PC-9 (cell line): Measurements from ENCODE around the gene SEMA7A. TPM values are rescaled to one million over a fixed set of nuclear protein-coding genes. Genes with fewer than 3 reads are reported as not detected.

ENCODE experiments used
- BruUV-seq: library from RNA; stranded (reverse); fragments of 400-500 nt; replicated peaks from 2 replicates; lab custom pipeline; 2021; lab: Mats Ljungman, UMichigan
- CTCF ChIA-PET: fragments of 300-600 bp; sonication (Branson Sonifier 250); formaldehyde crosslinking; loops from one replicate; lab custom pipeline; 2022; ENCODE audit warnings: antibody characterized with exemption; lab: Charles Lee
- POLR2A ChIA-PET: fragments of 300-600 bp; sonication (Branson Sonifier 250); formaldehyde crosslinking; loops from one replicate; lab custom pipeline; 2022; ENCODE audit warnings: antibody characterized with exemption; ENCODE audit not compliant: unreplicated experiment; lab: Charles Lee
- DNase-seq, 2 experiments: peaks; one replicate each; pipeline versions ENCODE4 v3.0.0 to v3.0.0-alpha.2; 2015 to 2022; ENCODE audit warnings: mixed read lengths in 1 of 2
- H2AFZ ChIP-seq: fragments of 200-600 bp; sonication (generic); 2 replicates; pipeline ENCODE4 v1.8.1; 2017; ENCODE audit warnings: antibody characterized with exemption
- H3F3A ChIP-seq: fragments of 200-600 bp; sonication (generic); 2 replicates; pipeline ENCODE4 v1.8.1; 2017; ENCODE audit warnings: antibody characterized with exemption, mild to moderate bottlenecking, low read depth; ENCODE audit not compliant: insufficient read depth
- H3K27ac ChIP-seq: fragments of 200-600 bp; sonication (generic); 2 replicates; pipeline ENCODE4 v1.6.1; 2016; ENCODE audit warnings: mixed run types
- H3K27me3 ChIP-seq: fragments of 200-600 bp; sonication (generic); 2 replicates; pipeline ENCODE4 v1.6.1; 2016; ENCODE audit warnings: low read depth, mixed run types; ENCODE audit not compliant: insufficient read depth
- H3K36me3 ChIP-seq: fragments of 200-600 bp; sonication (generic); 2 replicates; pipeline ENCODE4 v1.6.1; 2016; ENCODE audit warnings: low read depth, mixed run types
- H3K4me1 ChIP-seq: fragments of 200-600 bp; sonication (generic); replicated peaks from 2 replicates; pipeline ENCODE4 v1.6.1; 2016; ENCODE audit warnings: mixed run types; ENCODE audit not compliant: insufficient read depth
- H3K4me2 ChIP-seq: fragments of 200-600 bp; sonication (generic); 2 replicates; pipeline ENCODE4 v1.6.1; 2017; ENCODE audit warnings: mixed run types
- H3K4me3 ChIP-seq: fragments of 200-600 bp; sonication (generic); 2 replicates; pipeline ENCODE4 v1.6.1; 2016; ENCODE audit warnings: mixed run types
- H3K79me2 ChIP-seq: fragments of 200-600 bp; sonication (generic); 2 replicates; pipeline ENCODE4 v1.6.1; 2017; ENCODE audit warnings: low read depth, mixed run types
- H3K9me2 ChIP-seq: fragments of 200-600 bp; sonication (generic); 2 replicates; pipeline ENCODE4 v1.8.1; 2017; ENCODE audit warnings: mild to moderate bottlenecking; ENCODE audit not compliant: insufficient read depth
- H3K9me3 ChIP-seq: fragments of 200-600 bp; sonication (generic); 2 replicates; pipeline ENCODE4 v1.8.1; 2016; ENCODE audit warnings: low read depth; ENCODE audit not compliant: insufficient read depth
- H4K20me1 ChIP-seq: fragments of 200-600 bp; sonication (generic); 2 replicates; pipeline ENCODE4 v1.8.1; 2017; ENCODE audit not compliant: insufficient read depth
- EZH2 ChIP-seq: fragments of 200-600 bp; sonication (generic); IDR thresholded peaks from 2 replicates; pipeline ENCODE4 v1.8.0; 2017; ENCODE audit warnings: antibody characterized with exemption, low read depth
- intact Hi-C: fragments of 100-400 bp; cut with micrococcal nuclease; formaldehyde crosslinking; loops from one replicate; pipeline ENCODE4 v1.10.0; 2022; ENCODE audit not compliant: unreplicated experiment
- total RNA-seq: library from RNA; stranded (reverse); gene quantifications from 2 replicates; pipeline ENCODE4 v1.2.3, GENCODE V29; 2021
- TF ChIP-seq, protein P1 (sequence below): fragments of 200-600 bp; sonication (generic); conservative IDR thresholded peaks from 2 replicates; pipeline ENCODE4 v1.6.1; 2017; ENCODE audit warnings: mixed run types, antibody characterized with exemption, mild to moderate bottlenecking, moderate library complexity

Gene SEMA7A
- total RNA-seq, 1 experiment from 2014 or later = 8.3 TPM

DNA sequence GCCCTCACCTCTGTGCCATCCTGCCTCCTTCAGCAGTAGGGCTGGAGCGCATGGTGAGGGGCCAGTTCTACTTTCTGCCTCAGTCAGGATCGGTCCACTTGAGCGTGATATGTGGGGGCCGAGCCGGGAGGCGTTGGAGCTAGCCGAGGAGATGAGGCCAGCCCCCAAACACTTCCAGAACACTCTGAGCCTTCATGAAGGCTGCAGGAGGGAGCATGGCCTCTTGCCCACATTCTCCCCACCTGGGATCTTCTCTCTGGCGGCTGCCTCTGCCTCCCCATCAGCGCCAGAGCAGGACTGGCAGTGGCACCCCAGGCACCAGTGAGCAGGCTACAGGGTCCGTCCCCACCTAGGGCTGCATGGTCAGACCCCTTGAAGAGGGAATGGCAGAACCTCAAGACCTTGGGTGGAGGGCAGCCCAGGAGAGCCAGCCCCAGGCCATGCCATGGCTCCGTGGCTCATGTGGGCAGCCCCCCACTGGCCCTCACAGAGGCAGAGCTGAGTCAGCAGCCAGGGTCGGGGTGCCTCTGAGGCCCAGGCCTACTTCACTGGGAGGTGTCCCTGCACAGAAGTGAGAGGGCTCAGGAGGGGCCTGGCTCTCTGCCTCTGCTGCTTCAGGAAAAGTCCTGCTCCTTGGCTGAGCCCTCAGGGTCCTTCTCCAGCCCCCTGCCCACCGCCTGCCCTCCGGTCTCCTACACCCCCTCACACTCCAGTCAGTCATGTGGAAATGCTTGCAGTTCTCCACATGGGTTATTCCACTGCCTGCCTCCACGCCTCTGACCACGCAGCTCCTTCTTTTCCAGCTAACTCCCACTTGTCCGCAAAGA, 38.2 kb downstream of the SEMA7A start:
- H3K27me3 ChIP-seq = no peaks in the 10 kb centered on the region
- no peaks in the 10 kb centered on the region for H3K9me2 ChIP-seq
- peak overlapping the region; percentile 76 for H3K4me2 ChIP-seq
- H3K4me1 ChIP-seq = peaks cover 72% of the 10 kb centered on the region
- no peaks in the 10 kb centered on the region for H3K36me3 ChIP-seq
- no peaks in the 10 kb centered on the region for H4K20me1 ChIP-seq
- H3K27ac ChIP-seq = peak overlapping the region; percentile 98
- TF ChIP-seq EZH2 = no peak
- TF ChIP-seq, protein P1, sequence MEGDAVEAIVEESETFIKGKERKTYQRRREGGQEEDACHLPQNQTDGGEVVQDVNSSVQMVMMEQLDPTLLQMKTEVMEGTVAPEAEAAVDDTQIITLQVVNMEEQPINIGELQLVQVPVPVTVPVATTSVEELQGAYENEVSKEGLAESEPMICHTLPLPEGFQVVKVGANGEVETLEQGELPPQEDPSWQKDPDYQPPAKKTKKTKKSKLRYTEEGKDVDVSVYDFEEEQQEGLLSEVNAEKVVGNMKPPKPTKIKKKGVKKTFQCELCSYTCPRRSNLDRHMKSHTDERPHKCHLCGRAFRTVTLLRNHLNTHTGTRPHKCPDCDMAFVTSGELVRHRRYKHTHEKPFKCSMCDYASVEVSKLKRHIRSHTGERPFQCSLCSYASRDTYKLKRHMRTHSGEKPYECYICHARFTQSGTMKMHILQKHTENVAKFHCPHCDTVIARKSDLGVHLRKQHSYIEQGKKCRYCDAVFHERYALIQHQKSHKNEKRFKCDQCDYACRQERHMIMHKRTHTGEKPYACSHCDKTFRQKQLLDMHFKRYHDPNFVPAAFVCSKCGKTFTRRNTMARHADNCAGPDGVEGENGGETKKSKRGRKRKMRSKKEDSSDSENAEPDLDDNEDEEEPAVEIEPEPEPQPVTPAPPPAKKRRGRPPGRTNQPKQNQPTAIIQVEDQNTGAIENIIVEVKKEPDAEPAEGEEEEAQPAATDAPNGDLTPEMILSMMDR = no peak
- DNase-seq = no peak
- intact Hi-C loops = loop anchor here (2.0 kb wide), 1 partner anchor 13 kb away; no protein-coding TSS in a partner anchor
- H3K9me3 ChIP-seq = no peaks in the 10 kb centered on the region
- H3K79me2 ChIP-seq = 0 out of 2 replicates have a peak, but pooled peaks cover 4% of the 10 kb centered on the region
- ChIA-PET CTCF (interaction anchor here (0.5 kb wide), 1 partner anchor 330 kb away, joined by 3 read pairs; the partner anchor contains the start of gene CYP1A1), POLR2A (interaction anchor here (0.7 to 0.8 kb wide), 3 partner anchors 10 to 27 kb away, joined by 3 to 5 read pairs (median 4); no protein-coding TSS in a partner anchor)
- H3K4me3 ChIP-seq = no peak overlapping the region
- peaks cover 14% of the 10 kb centered on the region; the same call in 1 of the 2 replicates for H3F3A ChIP-seq
- no peak overlapping the region for H2AFZ ChIP-seq
- BruUV-seq = no TSS peak

DNA sequence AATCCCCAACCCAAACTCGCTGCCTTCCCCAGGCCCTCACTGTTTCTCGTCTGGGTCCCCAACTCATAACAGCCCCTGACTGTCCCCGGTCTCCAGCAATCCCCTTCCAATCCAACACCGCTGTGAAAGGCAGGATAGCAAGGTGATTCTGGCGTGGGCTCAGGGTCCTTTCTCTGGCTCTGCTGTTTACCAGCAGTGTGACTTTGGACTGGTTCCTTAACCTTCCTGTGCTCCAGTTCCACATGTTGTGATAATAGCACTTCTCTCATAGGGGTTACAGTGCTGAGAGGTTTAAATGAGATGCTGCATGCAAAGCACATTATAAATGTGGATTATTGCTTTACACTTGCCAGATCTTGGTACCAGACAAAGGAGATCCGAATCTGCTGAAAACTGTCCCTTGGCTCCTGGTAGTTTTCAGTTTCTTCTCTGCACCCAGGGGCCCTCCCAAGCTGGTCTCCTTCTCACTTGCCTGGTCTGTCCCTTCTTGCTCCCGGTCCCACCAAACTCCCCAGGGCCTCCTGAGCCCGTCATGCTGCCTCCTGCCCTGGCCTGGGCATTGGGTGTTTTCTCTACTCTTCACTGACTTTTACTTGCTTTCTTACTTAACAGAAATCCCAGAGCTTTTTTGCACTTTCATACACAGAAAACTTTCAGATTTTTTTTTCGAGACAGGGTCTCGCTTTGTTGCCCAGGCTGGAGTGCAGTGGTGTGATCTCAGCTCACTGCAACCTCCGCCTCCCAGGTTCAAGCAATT, 39.5 kb downstream of the SEMA7A start:
- no peak overlapping the region for H2AFZ ChIP-seq

DNA sequence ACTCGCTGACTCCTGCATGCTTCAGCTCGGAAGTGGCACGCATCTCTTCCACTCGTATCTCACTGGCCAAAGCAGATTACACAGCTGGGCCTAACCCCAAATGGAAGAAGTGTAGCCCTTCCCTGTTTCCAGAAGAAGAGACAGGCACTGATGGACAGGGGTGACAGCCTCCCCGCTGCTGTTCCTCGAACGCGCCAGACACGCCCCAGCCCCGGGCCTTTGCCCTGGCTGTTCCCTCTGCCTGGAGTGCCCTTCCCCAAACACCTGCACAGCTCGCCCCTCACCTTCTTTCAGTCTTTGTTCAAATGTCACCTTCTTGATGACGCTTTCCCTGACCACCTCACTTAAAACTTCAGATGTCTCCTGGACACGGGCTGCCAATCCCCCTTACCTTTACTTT, 40.3 kb downstream of the SEMA7A start:
- BruUV-seq = no TSS peak
- ChIA-PET POLR2A (no interaction called here), CTCF (no interaction called here)
- H3F3A ChIP-seq = peaks cover 6% of the 10 kb centered on the region; the same call in 1 of the 2 replicates
- H3K4me2 ChIP-seq = no peak overlapping the region
- DNase-seq = no peak
- TF ChIP-seq EZH2 = no peak
- TF ChIP-seq, protein P1 = no peak
- H3K36me3 ChIP-seq = no peaks in the 10 kb centered on the region
- no peaks in the 10 kb centered on the region for H4K20me1 ChIP-seq
- H2AFZ ChIP-seq = no peak overlapping the region
- intact Hi-C loops = no loop called here
- no peaks in the 10 kb centered on the region for H3K9me2 ChIP-seq
- H3K27me3 ChIP-seq = no peaks in the 10 kb centered on the region
- H3K9me3 ChIP-seq = no peaks in the 10 kb centered on the region
- H3K4me3 ChIP-seq = no peak overlapping the region
- peaks cover 67% of the 10 kb centered on the region for H3K4me1 ChIP-seq
- H3K27ac ChIP-seq = no peak overlapping the region
- H3K79me2 ChIP-seq = no peaks in the 10 kb centered on the region

More for the DNA sequence above, 39.5 kb downstream of the SEMA7A start:
- Histone ChIP-seq H3K36me3 (no peaks in the 10 kb centered on the region), H3K4me2 (no peak overlapping the region), H3K27me3 (no peaks in the 10 kb centered on the region), H3K27ac (no peak overlapping the region), H3F3A (peaks cover 6% of the 10 kb centered on the region; the same call in 1 of the 2 replicates), H3K79me2 (no peaks in the 10 kb centered on the region), H3K9me3 (no peaks in the 10 kb centered on the region), H4K20me1 (no peaks in the 10 kb centered on the region), H3K4me1 (peaks cover 67% of the 10 kb centered on the region), H3K4me3 (no peak overlapping the region), H3K9me2 (no peaks in the 10 kb centered on the region)
- POLR2A ChIA-PET = interaction anchor here (0.6 to 0.7 kb wide), 2 partner anchors 8 to 9 kb away, joined by 4 to 7 read pairs; no protein-coding TSS in a partner anchor
- CTCF ChIA-PET = no interaction called here
- no peak for DNase-seq
- BruUV-seq = no TSS peak
- TF ChIP-seq, protein P1 = no peak
- no peak for TF ChIP-seq EZH2
- intact Hi-C loops = no loop called here
